Peyer's patch (tissue), 4 donors: Measurements from ENCODE around the gene KCNQ2.

Experiments used
- CTCF ChIP-seq, 6 experiments: fragments of 450-650 bp in 4 of 6; fragments of 200-600 bp in 2 of 6; sonication (generic) in 1 of 6; IDR thresholded peaks; one replicate each; pipeline ENCODE4 v1.5.1; 2017 to 2019; ENCODE audit warnings: antibody characterized with exemption in 6 of 6, mild to moderate bottlenecking in 3 of 6, moderate library complexity in 1 of 6
- POLR2A ChIP-seq, 2 donors: fragments of 450-650 bp; IDR thresholded peaks; one replicate each; pipeline ENCODE4 v1.5.1; 2017; ENCODE audit warnings: antibody characterized with exemption in 2 of 2, mild to moderate bottlenecking in 2 of 2, moderate library complexity in 2 of 2

- TF ChIP-seq CTCF (IDR thresholded peaks at IDR 0.05) (no peak), POLR2A (IDR thresholded peaks at IDR 0.05) (no peak)
Measured at GRCh38 chr20:63417738-63418120, 54.7 kb downstream of the KCNQ2 start.
